HG03045 (cell line): ENCODE measurements around the gene MUC20.
A peak's percentile ranks its signal among the peaks of the same experiment; 100 is the strongest.
"Not testable (repeated sequence)": the region's sequence is repeated elsewhere in the genome, so short reads cannot be mapped to it uniquely, and the experiment has no call there.

ENCODE experiments used
- ATAC-seq: cut with Tn5 transposase; IDR thresholded peaks from one replicate; pipeline ENCODE4 v1.9.1; 2021; ENCODE audit warnings: mild to moderate bottlenecking, moderate library complexity; ENCODE audit not compliant: unreplicated experiment

MUC20 gene, protein sequence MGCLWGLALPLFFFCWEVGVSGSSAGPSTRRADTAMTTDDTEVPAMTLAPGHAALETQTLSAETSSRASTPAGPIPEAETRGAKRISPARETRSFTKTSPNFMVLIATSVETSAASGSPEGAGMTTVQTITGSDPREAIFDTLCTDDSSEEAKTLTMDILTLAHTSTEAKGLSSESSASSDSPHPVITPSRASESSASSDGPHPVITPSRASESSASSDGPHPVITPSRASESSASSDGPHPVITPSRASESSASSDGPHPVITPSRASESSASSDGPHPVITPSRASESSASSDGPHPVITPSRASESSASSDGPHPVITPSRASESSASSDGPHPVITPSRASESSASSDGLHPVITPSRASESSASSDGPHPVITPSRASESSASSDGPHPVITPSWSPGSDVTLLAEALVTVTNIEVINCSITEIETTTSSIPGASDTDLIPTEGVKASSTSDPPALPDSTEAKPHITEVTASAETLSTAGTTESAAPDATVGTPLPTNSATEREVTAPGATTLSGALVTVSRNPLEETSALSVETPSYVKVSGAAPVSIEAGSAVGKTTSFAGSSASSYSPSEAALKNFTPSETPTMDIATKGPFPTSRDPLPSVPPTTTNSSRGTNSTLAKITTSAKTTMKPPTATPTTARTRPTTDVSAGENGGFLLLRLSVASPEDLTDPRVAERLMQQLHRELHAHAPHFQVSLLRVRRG

DNA sequence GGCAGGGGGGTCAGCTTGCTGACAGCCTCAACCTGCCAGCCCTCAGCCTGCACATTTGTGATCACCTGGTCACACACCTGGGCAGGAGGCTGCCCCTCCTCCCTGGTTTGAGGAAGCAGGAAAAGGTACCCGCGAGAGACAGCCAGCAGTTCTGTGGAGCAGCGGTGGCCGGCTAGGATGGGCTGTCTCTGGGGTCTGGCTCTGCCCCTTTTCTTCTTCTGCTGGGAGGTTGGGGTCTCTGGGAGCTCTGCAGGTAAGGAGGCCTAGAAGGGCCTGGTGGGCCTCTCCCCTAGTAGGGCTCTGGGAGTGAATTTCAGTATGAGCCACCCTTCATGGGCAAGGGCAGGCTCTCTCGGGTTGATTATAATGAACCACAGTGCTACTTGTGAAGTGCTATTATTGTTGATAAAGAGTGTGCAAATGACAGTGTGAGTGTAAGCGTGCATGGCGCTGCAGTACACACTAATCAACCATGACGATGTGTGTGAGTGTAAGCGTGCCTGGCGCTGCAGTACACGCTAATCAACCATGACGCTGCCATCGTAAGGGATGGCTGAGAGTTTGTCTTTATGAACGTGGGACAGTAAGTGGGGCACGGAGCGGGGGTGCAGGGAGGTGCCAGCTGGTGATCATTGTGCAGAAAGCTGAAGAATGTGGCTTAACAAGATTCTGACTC is at the start of gene MUC20:
MUC20 (plus strand) TSS at position 148 of the 676 bp plus-strand sequence; CDS start at position 178, 30 bp downstream.
- not testable (repeated sequence) for ATAC-seq

GRCh38 chr3:195671283-195671682 is 49.5 kb upstream of the MUC20 start:
- ATAC-seq = not testable (repeated sequence)

GRCh38 chr3:195673711-195674110 is 47.1 kb upstream of the MUC20 start:
- not testable (repeated sequence) for ATAC-seq

GRCh38 chr3:195678391-195679015 is 42.3 kb upstream of the MUC20 start:
- ATAC-seq = not testable (repeated sequence)

DNA sequence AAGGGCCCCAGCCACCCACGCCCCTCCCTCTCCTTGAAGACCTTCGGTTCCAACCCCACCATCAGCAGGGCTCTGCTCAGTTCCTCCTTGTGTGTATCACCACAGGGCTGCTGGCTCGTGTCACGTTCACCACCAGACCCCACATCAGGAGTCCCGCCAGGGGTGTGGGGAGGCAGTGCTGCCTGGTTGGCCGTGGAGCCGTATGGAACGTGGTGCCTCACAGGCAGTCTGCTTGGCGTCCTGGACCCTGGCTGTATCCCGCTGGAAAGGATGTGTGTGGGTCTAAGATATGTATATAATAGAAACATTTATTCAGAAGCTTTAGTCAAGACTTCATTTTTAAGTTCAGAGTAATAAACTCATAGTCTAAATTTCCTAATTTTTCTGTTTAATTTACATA is 40.1 kb upstream of the MUC20 start:
- ATAC-seq = not testable (repeated sequence)

DNA sequence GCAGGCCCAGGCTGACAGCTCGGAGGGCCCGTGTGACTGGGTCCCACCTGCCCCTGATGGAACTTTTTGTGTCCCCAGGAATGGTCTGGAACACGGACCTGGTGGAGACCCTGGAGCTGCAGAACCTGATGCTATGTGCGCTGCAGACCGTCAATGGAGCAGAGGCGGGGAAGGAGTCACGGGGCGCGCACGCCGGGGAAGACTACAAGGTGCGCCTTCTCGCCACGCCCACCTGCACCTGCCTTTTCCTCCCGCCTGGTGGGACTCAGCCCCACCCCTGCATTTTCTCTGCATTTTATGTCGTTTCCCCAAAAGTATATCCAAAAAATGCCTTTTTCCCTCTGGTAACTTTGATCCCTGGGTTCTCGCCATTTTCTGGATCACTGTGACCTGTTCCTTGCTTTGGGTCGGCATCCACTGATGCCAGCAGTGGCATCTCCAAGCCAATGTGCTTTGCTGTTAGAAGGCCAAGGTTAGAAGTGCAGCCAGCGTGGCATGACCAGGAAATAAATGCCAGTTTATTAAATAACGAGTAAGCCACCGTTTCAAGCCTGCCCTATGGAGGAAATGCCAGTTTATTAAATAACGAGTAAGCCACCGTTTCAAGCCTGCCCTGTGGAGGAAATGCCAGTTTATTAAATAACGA is 39.2 kb upstream of the MUC20 start:
- not testable (repeated sequence) for ATAC-seq

DNA sequence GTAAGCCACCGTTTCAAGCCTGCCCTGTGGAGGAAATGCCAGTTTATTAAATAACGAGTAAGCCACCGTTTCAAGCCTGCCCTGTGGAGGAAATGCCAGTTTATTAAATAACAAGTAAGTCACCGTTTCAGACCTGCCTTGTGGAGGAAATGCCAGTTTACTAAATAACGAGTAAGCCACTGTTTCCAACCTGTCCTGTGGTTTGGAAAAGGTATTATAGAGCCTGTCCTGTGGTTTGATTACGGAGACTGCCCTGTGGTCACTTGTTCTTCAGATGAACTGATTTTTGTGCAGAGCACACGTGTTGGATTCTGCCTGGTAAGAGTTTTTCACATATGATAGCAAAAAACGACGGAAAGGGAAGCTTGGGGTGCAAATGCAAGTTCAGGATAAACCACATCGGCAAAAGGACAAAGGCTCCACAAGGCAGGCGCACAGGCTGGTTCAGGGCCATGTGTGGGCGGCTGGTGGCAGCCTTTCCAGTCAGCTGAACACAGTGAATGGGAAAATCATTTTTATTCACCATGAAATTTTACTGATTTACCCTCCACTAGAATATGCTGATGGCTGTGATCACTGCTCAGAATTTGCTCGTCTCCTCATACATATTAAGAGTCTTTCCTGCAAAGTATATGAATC is 38.6 kb upstream of the MUC20 start:
- not testable (repeated sequence) for ATAC-seq

DNA sequence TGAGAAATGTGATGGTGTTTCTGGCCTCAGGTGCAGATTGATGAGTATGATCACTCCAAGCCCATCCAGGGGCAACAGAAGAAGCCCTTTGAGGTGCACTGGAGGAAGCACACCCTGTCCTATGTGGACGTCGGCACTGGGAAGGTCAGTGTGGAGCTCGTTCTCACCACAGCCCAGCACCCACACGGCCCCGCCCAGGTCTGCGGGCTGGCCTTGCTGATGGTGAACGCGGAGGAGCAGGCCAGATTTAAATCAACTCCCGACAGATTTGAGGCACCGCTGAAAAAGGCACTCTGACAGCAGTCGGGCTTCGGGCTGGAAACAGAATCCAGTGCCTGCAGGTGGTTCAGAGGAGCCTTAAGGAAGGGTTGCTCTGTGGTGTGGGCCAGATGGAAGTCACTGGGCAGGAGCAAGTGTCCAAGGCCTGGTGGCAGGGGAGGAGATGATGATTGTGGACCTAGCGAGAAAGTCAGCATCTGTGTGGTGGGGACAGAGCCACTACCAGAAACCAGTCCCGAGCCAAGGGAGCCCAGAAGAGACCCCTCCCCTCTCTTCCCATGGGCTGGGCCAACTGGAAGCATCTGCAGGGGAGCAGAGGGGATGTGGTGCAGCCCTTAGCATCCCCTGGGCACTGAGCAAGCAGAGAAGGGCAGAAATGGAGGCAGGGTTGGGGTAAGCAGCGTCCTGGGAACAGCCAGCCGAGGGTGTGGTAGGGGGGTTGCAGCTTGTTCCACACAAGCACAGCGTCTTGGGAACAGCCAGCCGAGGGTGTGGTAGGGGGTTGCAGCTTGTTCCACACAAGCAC is 36.9 kb upstream of the MUC20 start:
- ATAC-seq = peak; percentile 10

- ATAC-seq = peak; percentile 45
These were observed 36.1 kb upstream of the MUC20 start for GRCh38 chr3:195684527-195685257.

- not testable (repeated sequence) for ATAC-seq
These were observed 34.1 kb upstream of the MUC20 start for GRCh38 chr3:195686537-195687208.

- not testable (repeated sequence) for ATAC-seq
These were observed 33.5 kb upstream of the MUC20 start for GRCh38 chr3:195687209-195687760.

DNA sequence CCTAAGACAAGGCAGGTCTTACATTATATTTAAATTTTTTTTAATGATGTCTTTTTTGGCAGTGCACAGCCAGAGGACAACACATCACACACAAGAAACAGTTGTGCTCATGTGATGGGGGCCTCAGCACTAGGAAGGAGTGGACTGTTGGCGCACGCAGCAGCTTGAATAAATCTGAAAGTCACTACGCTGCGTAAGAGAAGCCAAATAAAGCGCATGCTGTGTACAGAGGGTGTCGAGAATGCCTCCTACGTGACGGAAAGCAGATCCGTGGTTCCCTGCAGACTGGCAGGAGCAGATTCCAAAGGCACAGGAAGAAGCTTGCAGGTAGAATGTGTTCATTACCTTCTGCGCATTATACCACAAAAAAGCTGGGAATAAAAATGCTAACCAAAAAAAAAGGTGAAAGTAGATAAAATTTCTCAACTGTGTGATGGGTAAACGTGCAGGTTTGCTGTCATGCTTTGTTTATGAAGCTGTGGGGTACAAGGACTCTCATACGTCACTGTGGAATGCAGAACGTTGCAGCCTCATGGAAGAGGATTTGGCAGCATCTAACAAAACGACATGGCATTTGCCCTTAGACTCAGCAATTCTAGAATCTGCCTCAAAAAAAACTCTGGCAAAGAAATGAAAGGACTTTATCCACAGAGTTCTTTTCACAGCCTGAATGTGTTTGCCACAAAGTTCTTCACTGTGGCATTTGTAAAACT is 32.2 kb upstream of the MUC20 start:
- ATAC-seq = not testable (repeated sequence)

GRCh38 chr3:195689184-195690070 is 31.4 kb upstream of the MUC20 start:
- not testable (repeated sequence) for ATAC-seq

DNA sequence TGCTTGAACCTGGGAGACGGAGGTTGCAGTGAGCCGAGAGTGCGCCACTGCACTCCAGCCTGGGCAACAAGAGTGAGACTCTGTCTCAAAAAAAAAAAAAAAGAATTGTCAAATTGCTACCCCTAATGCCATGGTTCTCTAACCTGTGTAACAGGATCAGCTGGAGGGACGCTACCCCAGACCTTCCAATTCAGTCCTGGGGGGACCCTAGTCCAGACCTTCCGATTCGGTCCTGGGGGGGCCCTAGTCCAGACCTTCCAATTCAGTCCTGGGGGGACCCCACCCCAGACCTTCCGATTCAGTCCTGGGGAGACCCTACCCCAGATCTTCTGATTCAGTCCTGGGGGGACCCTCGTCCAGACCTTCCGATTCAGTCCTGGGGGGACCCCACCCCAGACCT is 29.8 kb upstream of the MUC20 start:
- no peak for ATAC-seq

DNA sequence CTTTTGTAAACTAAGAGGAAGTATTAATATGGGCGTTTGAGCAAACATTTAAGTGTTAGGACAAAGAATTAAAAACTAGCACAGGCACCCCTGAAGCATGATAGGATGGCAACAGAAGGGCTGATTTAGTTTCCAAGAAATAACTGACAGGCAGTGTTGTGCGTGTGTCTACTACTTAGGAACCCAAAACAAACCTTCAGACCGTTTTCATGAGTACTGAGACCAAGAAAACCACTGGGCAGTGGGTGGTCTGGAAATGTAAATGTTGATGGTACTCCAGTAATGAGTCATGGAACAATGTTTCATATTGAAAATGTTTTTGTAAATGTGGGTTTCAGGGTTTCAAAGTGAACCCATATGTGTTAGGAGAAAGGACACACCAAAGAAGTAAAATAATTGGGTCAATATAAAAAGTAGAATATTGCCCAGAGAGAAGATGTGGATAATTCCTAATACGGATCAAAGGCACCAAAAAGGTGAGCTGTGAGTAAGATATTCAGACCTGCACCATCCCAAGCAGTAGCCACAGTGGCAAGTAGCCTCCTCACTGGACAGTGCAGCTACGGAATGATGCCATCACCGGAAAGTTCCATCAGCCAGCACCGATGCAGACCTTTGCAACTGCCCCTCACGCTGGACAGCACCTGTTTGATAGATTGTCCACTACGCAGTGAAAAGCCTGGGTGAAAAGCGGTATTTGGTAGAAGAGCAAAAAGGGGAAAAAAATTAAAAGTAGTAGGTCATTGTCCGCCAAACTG is 29.0 kb upstream of the MUC20 start:
- not testable (repeated sequence) for ATAC-seq
